Activated CD4-positive, CD25-positive, alpha-beta regulatory T cell treated with anti-CD3 and anti-CD28 coated beads, Interleukin-2, amount 50 U/mL, for 72 hours (primary cell): Measurements from ENCODE around the gene EGF.

Experiments used
- DNase-seq: peaks from one replicate; pipeline ENCODE4 v3.0.0; 2021

The EGF gene

GRCh38 chr4:109966891-109967481 is 54.3 kb downstream of the EGF start:
- DNase-seq, result no peak

- no peak for DNase-seq
These were observed 55.3 kb downstream of the EGF start for GRCh38 chr4:109967798-109968520.

- DNase-seq, result no peak
These were observed 56.4 kb downstream of the EGF start for GRCh38 chr4:109969087-109969486.

- no peak for DNase-seq
These were observed 57.2 kb downstream of the EGF start for GRCh38 chr4:109969919-109970318.

DNA sequence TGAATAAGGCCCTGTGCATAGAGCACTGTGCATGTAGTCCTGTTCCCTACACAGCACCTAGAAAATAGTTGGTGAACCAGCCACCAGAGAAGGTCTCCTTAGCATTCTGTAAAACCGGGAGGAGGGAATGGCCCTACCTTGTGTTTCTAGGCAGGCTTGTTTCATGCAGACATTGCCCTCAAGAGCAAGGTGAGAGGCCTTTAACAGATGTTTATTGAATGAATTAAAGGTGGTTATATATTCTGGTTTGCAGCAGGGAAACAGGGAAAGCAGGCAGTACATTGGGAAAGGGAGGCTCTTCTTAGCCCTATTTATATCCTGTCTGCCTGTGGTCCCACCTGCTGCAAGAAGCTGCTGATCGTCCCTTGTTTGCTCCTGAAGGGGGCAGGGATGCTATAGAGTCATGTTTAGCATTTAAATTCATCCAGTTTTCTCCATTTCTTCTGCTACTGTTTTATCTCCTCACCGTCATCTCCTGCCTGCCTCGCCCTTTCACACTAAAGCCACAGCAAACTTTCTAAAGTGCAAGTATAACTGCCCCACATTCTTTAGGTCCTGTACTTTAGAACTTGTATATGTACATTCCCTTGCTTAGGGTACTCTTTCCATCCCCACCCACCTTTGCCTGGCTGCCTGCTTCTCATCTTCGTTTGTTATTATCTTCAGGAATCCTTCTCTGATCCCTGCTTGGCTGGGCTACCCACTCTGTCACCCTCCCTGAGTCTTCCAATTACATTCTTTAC is 60.3 kb downstream of the EGF start:
- DNase-seq, result no peak

DNA sequence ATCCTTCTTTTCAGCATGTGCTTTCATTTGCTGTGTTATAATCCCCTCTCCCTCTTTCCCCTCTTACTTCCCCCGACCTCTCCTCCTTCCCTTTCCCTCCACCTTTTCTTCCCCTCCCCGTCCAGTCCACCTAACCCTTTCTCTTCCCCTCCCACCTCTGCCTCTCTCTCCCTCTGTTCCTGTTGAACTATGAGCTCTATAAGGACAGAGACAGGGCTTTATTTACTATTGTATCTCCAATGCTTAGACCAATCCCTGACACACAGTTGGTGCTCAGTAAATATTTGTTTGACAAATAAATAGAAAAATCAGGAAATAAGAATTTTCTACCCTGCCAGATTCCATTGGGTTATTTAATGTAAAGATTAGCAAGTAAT is 60.8 kb downstream of the EGF start:
- no peak for DNase-seq

DNA sequence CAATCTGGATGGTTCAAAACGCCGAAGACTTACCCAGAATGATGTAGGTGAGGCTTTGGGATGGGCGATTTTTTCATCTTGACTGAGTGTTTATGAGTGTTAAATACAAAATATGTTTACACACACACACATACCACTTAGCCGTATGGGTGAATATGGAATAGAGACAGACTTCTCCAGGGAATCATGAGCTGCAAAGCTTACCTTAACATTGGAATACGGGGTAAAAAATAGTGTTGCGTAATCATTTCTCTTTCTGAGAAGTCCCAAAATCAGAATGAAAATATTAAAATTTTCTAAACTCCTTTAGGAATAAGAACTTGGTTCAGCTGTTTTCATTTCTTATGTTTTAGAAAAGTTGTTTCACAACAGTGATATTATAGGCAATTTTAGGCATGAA is 63.5 kb downstream of the EGF start:
- no peak for DNase-seq

DNA sequence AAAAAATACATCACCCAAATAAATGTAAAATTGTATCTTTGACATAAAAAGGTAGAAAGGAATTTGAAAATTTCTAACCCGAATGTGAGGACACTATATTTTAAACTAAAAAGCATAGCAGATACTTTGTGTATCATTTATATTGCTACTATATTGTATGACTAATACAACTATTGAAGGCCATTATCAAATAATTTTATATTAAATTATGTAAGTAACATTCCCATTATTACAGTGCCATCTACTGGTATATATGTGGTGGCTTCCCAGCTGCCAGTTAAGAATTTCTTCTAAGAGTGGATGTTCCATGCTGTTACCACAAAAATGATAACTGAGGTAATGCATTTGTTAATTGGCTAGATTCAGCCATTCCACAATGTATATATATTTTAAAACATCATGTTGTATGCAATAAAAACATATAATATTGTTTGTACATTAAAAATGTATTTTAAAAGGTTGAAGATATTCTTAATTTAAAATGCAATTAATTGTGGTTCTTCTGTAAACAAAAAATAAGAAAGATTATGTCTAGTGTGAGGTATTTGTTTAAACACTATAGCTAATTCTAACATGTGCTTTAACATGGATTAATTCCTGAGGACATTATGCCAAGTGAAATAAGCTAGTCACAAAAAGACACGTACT is 65.3 kb downstream of the EGF start:
- DNase-seq, result no peak

- DNase-seq, result no peak
These were observed 66.2 kb downstream of the EGF start for GRCh38 chr4:109978704-109979454.

- no peak for DNase-seq
These were observed 67.4 kb downstream of the EGF start for GRCh38 chr4:109979920-109980717.

- DNase-seq, result no peak
These were observed 69.3 kb downstream of the EGF start for GRCh38 chr4:109981936-109982335.

GRCh38 chr4:109982521-109982920 is 69.8 kb downstream of the EGF start:
- DNase-seq, result no peak

DNA sequence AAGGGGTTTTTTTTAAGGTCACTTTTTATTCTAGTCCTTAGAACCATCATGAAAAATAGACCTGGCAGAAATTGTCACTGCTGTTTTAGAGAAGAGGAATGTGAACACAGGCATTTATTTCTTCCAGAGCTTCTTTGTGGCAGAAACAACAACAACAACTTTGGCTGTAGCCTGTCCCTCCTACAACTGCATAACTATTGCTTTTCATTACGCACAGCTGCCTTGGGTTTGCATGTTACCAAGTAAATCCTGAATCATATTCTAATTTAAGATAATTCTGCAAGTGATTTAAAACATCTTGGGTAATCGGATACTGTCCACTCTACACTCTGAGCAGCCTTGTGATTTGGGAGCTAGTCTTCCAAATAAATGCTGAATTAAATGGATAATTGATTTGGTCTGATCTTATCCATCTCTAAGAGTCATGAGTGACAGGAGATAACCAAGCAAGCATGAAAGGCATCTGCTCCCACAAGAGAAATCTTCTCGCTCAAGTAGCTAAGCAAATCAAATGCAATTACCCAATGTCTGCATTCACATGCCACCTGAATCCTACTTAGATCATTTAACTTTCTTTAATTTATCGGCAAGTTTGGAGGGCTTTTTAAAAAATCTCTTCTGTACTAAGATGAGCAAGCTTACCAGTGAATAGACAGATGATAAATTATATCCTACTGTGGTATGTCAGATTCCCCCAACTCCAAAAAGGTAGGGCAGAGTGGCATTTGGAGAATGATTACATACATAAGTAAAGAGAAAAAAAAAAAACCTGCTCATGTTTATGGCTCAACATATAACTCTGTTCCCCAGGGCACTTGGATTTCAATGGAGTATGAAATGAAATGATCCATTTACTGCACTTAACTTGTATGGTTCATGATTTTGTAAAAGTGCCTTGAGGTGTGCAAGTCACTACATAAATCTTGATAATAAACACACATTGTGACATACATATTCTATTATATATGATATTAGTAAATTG is 73.6 kb downstream of the EGF start:
- DNase-seq, result no peak

DNA sequence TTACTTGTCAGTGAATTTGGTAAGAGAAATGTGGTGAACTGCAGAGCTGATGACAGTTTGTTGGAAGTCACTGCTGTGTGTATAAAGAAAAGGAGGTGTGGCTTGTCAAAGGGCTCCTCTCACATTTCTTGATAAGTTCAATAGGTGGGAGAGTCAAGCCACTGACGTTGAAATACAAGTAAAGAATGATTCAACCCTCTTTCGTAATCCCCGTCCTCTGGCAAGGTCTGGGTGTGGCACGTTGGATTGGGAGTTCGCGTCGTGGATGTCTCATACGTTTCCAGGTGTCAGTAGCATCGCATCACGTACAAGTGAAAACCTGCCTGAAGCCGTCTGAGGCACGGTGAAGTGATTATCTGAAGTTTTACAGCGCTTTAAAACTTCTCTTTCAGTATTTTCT is 76.4 kb downstream of the EGF start:
- no peak for DNase-seq

GRCh38 chr4:109989618-109990017 is 76.9 kb downstream of the EGF start:
- DNase-seq, result no peak

DNA sequence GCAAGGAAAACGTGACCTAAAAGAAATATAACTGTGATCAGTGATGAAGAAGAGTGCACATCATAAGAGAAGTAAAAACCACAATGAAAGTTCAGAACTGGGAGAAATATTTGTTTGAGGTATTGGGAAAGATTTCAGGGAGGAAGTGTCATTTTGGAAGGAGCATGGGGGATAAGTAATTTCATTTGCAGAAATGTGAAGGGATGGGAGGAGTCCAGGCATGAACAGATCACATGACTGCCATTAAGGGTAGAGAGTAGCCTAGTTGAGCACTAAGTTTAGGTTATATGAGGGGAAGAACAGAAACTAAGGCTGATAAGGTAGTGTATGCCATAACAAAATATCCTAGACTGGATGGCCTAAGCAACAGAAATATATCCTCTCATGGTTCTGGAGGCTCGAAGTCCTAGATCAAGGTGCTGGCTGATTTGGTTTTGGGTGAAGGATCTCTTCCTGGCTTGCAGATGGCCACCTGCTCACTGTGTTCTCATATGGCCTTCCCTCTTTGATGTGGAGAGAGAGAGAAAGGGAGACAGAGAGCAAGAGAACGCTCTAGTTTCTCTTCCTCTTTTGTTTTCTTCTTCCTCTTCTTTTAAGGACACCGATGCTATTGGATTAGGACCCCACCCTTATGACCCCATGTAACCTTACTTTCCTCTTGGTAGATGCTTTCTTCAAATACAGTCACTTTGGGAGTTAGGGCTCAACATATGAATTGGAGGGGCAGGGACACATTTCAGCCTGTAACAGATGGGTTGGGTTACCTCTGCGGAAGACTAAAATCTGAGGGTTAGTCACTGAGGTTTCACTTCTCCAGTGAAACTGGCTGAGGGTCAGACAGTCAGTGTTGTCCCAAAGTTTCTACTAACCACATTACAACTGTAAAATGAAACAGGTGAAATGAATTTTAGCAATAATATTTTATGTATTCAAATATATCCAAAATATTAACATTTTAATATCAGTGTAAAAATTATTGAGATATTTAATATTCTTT is 77.9 kb downstream of the EGF start:
- DNase-seq, result no peak

DNA sequence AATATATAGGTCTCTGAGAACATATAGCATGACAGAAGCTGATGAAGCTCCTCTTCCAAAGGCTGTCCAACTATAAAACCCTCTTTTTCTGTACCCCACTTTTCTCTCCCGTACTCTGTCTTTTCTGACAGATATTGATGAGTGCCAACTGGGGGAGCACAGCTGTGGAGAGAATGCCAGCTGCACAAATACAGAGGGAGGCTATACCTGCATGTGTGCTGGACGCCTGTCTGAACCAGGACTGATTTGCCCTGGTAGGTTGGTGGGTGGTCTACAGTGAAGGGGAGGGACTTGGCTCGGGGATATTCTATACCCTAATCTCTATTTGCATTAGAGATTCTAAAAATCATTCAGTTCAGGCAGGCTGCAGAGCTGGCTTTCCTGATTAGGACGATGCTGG is 80.4 kb downstream of the EGF start:
- no peak for DNase-seq

GRCh38 chr4:109994415-109994827 is 81.7 kb downstream of the EGF start:
- no peak for DNase-seq

DNA sequence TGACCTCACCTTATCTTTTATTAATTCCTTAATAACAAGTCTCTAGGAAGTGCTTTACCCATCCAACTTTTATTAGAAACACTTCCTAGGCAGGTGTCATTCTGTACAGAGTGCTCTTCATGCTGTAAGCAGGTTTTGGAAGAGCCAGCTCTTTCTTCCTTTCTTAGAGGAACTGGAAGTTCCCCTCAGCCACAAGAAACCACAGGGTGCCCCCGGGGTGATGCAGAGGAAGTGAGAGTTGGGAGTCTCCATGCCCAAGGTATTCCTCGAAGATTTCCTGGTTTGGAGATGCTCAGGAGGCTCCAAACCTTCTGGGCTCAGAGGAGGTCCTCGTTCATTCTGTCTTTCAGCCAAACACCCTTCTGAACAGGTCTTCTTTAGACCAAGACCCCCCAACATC is 83.8 kb downstream of the EGF start:
- no peak for DNase-seq
